Calu3 (cell line): ENCODE measurements around the gene ARRB1. TPM values are rescaled to one million over a fixed set of nuclear protein-coding genes. Genes with fewer than 3 reads are reported as not detected.

Experiments
- BruUV-seq: library from RNA; stranded (reverse); fragments of 400-500 nt; replicated peaks from 2 replicates; lab custom pipeline; 2021; lab: Mats Ljungman, UMichigan
- CTCF ChIA-PET: fragments of 300-600 bp; sonication (Branson Sonifier 250); formaldehyde crosslinking; loops from one replicate; lab custom pipeline; 2022; ENCODE audit warnings: antibody characterized with exemption; lab: Charles Lee
- DNase-seq: peaks from one replicate; pipeline ENCODE4 v3.0.0; 2022
- H3K27ac Mint-ChIP-seq: one replicate; pipeline ENCODE4 v1.8.0; 2022; ENCODE audit warnings: mixed read lengths; ENCODE audit not compliant: unreplicated experiment
- H3K27me3 Mint-ChIP-seq: one replicate; pipeline ENCODE4 v1.8.0; 2022; ENCODE audit warnings: mixed read lengths; ENCODE audit not compliant: unreplicated experiment
- H3K36me3 Mint-ChIP-seq: one replicate; pipeline ENCODE4 v1.8.0; 2022; ENCODE audit warnings: mild to moderate bottlenecking, moderate library complexity, mixed read lengths; ENCODE audit not compliant: insufficient read depth, unreplicated experiment
- H3K4me1 Mint-ChIP-seq: one replicate; pipeline ENCODE4 v1.8.0; 2022; ENCODE audit warnings: mild to moderate bottlenecking, low read depth, mixed read lengths; ENCODE audit not compliant: unreplicated experiment
- H3K4me3 Mint-ChIP-seq: one replicate; pipeline ENCODE4 v1.8.0; 2022; ENCODE audit warnings: mild to moderate bottlenecking, low read depth, moderate library complexity, mixed read lengths; ENCODE audit not compliant: unreplicated experiment
- H3K9me3 Mint-ChIP-seq: one replicate; pipeline ENCODE4 v1.8.0; 2022; ENCODE audit warnings: low read depth, mixed read lengths; ENCODE audit not compliant: unreplicated experiment
- CTCF ChIP-seq: fragments of 200-600 bp; IDR thresholded peaks from one replicate; pipeline ENCODE4 v1.8.0; 2022; ENCODE audit warnings: antibody characterized with exemption; ENCODE audit not compliant: unreplicated experiment
- intact Hi-C: fragments of 100-400 bp; cut with micrococcal nuclease; formaldehyde crosslinking; loops from one replicate; pipeline ENCODE4 v1.10.0; 2022; ENCODE audit not compliant: unreplicated experiment
- total RNA-seq: library from RNA; stranded (reverse); gene quantifications from 2 replicates; pipeline ENCODE4 v1.2.3, GENCODE V29; 2022

The ARRB1 gene
- total RNA-seq, 1 experiment from 2014 or later, result 8.7 TPM

GRCh38 chr11:75315439-75315805 lies 36.0 kb downstream of the ARRB1 start:
- DNase-seq, result no peak
- H3K36me3 Mint-ChIP-seq, result peaks cover 6% of the 10 kb centered on the region
- no peak overlapping the region for H3K4me3 Mint-ChIP-seq
- no peaks in the 10 kb centered on the region for H3K27me3 Mint-ChIP-seq
- intact Hi-C loops, result no loop called here
- CTCF ChIA-PET, result no interaction called here
- TF ChIP-seq CTCF, result no peak
- no peaks in the 10 kb centered on the region for H3K9me3 Mint-ChIP-seq
- BruUV-seq, result no TSS peak
- H3K4me1 Mint-ChIP-seq, result peaks cover 19% of the 10 kb centered on the region
- no peak overlapping the region for H3K27ac Mint-ChIP-seq

GRCh38 chr11:75314771-75315438 lies 36.6 kb downstream of the ARRB1 start:
- no peak overlapping the region for H3K27ac Mint-ChIP-seq
- BruUV-seq, result no TSS peak
- CTCF ChIA-PET, result interaction anchor here (1.0 kb wide), 1 partner anchor 890 kb away, joined by 3 read pairs; no protein-coding TSS in a partner anchor

GRCh38 chr11:75313513-75314272 lies 37.8 kb downstream of the ARRB1 start:
- DNase-seq, result no peak
- peaks cover 6% of the 10 kb centered on the region for H3K36me3 Mint-ChIP-seq
- no peaks in the 10 kb centered on the region for H3K27me3 Mint-ChIP-seq
- H3K27ac Mint-ChIP-seq, result no peak overlapping the region
- no peak for TF ChIP-seq CTCF
- H3K4me3 Mint-ChIP-seq, result no peak overlapping the region
- intact Hi-C loops, result no loop called here
- H3K9me3 Mint-ChIP-seq, result no peaks in the 10 kb centered on the region
- H3K4me1 Mint-ChIP-seq, result peaks cover 4% of the 10 kb centered on the region
- CTCF ChIA-PET, result no interaction called here
- BruUV-seq, result no TSS peak

More at GRCh38 chr11:75314771-75315438, 36.6 kb downstream of the ARRB1 start:
- Mint-ChIP-seq H3K9me3 (no peaks in the 10 kb centered on the region), H3K4me3 (no peak overlapping the region), H3K36me3 (peaks cover 6% of the 10 kb centered on the region), H3K4me1 (peaks cover 16% of the 10 kb centered on the region), H3K27me3 (no peaks in the 10 kb centered on the region)
- no peak for DNase-seq
- no peak for TF ChIP-seq CTCF
- intact Hi-C loops, result no loop called here

GRCh38 chr11:75312346-75312745 lies 39.1 kb downstream of the ARRB1 start:
- BruUV-seq, result no TSS peak
- Mint-ChIP-seq H3K4me1 (no peaks in the 10 kb centered on the region), H3K27me3 (no peaks in the 10 kb centered on the region), H3K4me3 (no peak overlapping the region), H3K36me3 (peaks cover 6% of the 10 kb centered on the region), H3K9me3 (no peaks in the 10 kb centered on the region), H3K27ac (no peak overlapping the region)
- TF ChIP-seq CTCF, result no peak
- no peak for DNase-seq
- intact Hi-C loops, result no loop called here
- CTCF ChIA-PET, result no interaction called here
